Measurements from ENCODE around the gene C5AR2. TPM values are rescaled to one million over a fixed set of nuclear protein-coding genes. Genes with fewer than 3 reads are reported as not detected.

Gene C5AR2
- total RNA-seq, 3 donors from 2014 or later (not counting 1 experiment from before 2014, with no cell fraction given): 4.3 to 15.5 (median 8.3) TPM

- peaks cover 22% of the 10 kb centered on the region for H3K4me1 ChIP-seq (ENCODE audit: control insufficient read depth, insufficient read depth, low read length)
- Mint-ChIP-seq H3K9me3 (no peaks in the 10 kb centered on the region), H3K36me3 (no peaks in the 10 kb centered on the region), H3K4me3 (peak overlapping the region; percentile 41), H3K4me1 (peaks cover 25 to 38% of the 10 kb centered on the region in 2 donors), H3K27ac (no peak overlapping the region), H3K27me3 (ENCODE audit: low read depth in 2 of 2) (no peaks in the 10 kb centered on the region)
- no peak overlapping the region for H3K27ac ChIP-seq (ENCODE audit: low read length)
- ATAC-seq: no peak
- TF ChIP-seq CTCF (IDR thresholded peaks at IDR 0.05): no peak
- 91% methylated on average over 6 of the region's 6 CpGs for WGBS (ENCODE audit: insufficient coverage)
- H3K36me3 ChIP-seq (ENCODE audit: control insufficient read depth, insufficient read depth, low read length): peaks cover 24% of the 10 kb centered on the region
- intact Hi-C loops (cut with micrococcal nuclease): no loop called here
- H3K9me3 ChIP-seq (ENCODE audit: control insufficient read depth, insufficient read depth, low read length): no peaks in the 10 kb centered on the region
- no peaks in the 10 kb centered on the region for H3K27me3 ChIP-seq (ENCODE audit: control insufficient read depth, insufficient read depth, low read length)
- no peak for DNase-seq
- H3K4me3 ChIP-seq (ENCODE audit: low read length): no peak overlapping the region
Observed at GRCh38 chr19:47350630-47351029, 18.7 kb downstream of the C5AR2 start.

- no peak for TF ChIP-seq CTCF (IDR thresholded peaks at IDR 0.05)
- Histone ChIP-seq H3K9me3 (ENCODE audit: control insufficient read depth, insufficient read depth, low read length) (no peaks in the 10 kb centered on the region), H3K36me3 (ENCODE audit: control insufficient read depth, insufficient read depth, low read length) (peaks cover 29% of the 10 kb centered on the region), H3K27ac (ENCODE audit: low read length) (no peak overlapping the region), H3K4me3 (ENCODE audit: low read length) (no peak overlapping the region), H3K27me3 (ENCODE audit: control insufficient read depth, insufficient read depth, low read length) (no peaks in the 10 kb centered on the region), H3K4me1 (ENCODE audit: control insufficient read depth, insufficient read depth, low read length) (peaks cover 22% of the 10 kb centered on the region)
- 85% methylated on average over 3 of the region's 3 CpGs for WGBS (ENCODE audit: insufficient coverage)
- no peaks in the 10 kb centered on the region for H3K36me3 Mint-ChIP-seq
- intact Hi-C loops (cut with micrococcal nuclease): no loop called here
- H3K27ac Mint-ChIP-seq: peak overlapping the region; percentile 43 to 59
- H3K4me3 Mint-ChIP-seq: no peak overlapping the region
- peak in 1 of 2 donors; percentile 28 for DNase-seq
- no peak for ATAC-seq
- H3K4me1 Mint-ChIP-seq: peaks cover 25 to 38% of the 10 kb centered on the region in 2 donors
- no peaks in the 10 kb centered on the region for H3K27me3 Mint-ChIP-seq (ENCODE audit: low read depth in 2 of 2)
- H3K9me3 Mint-ChIP-seq: no peaks in the 10 kb centered on the region
Observed at GRCh38 chr19:47351548-47351947, 19.6 kb downstream of the C5AR2 start.

GRCh38 chr19:47352095-47352494 is 20.1 kb downstream of the C5AR2 start:
- no peaks in the 10 kb centered on the region for H3K27me3 Mint-ChIP-seq (ENCODE audit: low read depth in 2 of 2)
- H3K27ac Mint-ChIP-seq: peak overlapping the region in 1 of 2 donors; percentile 59
- no peaks in the 10 kb centered on the region for H3K36me3 Mint-ChIP-seq
- Histone ChIP-seq H3K27me3 (ENCODE audit: control insufficient read depth, insufficient read depth, low read length) (no peaks in the 10 kb centered on the region), H3K36me3 (ENCODE audit: control insufficient read depth, insufficient read depth, low read length) (peaks cover 34% of the 10 kb centered on the region), H3K9me3 (ENCODE audit: control insufficient read depth, insufficient read depth, low read length) (no peaks in the 10 kb centered on the region), H3K4me3 (ENCODE audit: low read length) (no peak overlapping the region), H3K27ac (ENCODE audit: low read length) (no peak overlapping the region), H3K4me1 (ENCODE audit: control insufficient read depth, insufficient read depth, low read length) (peaks cover 22% of the 10 kb centered on the region)
- intact Hi-C loops (cut with micrococcal nuclease): no loop called here
- H3K9me3 Mint-ChIP-seq: no peaks in the 10 kb centered on the region
- peak overlapping the region; percentile 17 for H3K4me3 Mint-ChIP-seq
- no peak for TF ChIP-seq CTCF (IDR thresholded peaks at IDR 0.05)
- peaks cover 25 to 38% of the 10 kb centered on the region in 2 donors for H3K4me1 Mint-ChIP-seq
- 80% methylated on average over 1 of the region's 2 CpGs for WGBS (ENCODE audit: insufficient coverage)
- DNase-seq (no peak), ATAC-seq (no peak)

- H3K4me1 Mint-ChIP-seq: peaks cover 23 to 37% of the 10 kb centered on the region in 2 donors
- Histone ChIP-seq H3K4me3 (ENCODE audit: low read length) (no peak overlapping the region), H3K27ac (ENCODE audit: low read length) (no peak overlapping the region), H3K36me3 (ENCODE audit: control insufficient read depth, insufficient read depth, low read length) (peaks cover 47% of the 10 kb centered on the region), H3K27me3 (ENCODE audit: control insufficient read depth, insufficient read depth, low read length) (no peaks in the 10 kb centered on the region), H3K9me3 (ENCODE audit: control insufficient read depth, insufficient read depth, low read length) (no peaks in the 10 kb centered on the region), H3K4me1 (ENCODE audit: control insufficient read depth, insufficient read depth, low read length) (peaks cover 22% of the 10 kb centered on the region)
- no peaks in the 10 kb centered on the region for H3K9me3 Mint-ChIP-seq
- H3K4me3 Mint-ChIP-seq: no peak overlapping the region
- TF ChIP-seq CTCF (IDR thresholded peaks at IDR 0.05): no peak
- WGBS (ENCODE audit: insufficient coverage): 98% methylated on average over 24 of the region's 24 CpGs
- no peak overlapping the region for H3K27ac Mint-ChIP-seq
- no peaks in the 10 kb centered on the region for H3K27me3 Mint-ChIP-seq (ENCODE audit: low read depth in 2 of 2)
- ATAC-seq: no peak
- no peaks in the 10 kb centered on the region for H3K36me3 Mint-ChIP-seq
- DNase-seq: no peak
- intact Hi-C loops (cut with micrococcal nuclease): no loop called here
Observed at GRCh38 chr19:47353307-47353712, 21.3 kb downstream of the C5AR2 start.
